Mesenchymal stem cell (in vitro differentiated cells and primary cell): Measurements from ENCODE around the gene PFKFB4.
A peak's percentile ranks its signal among the peaks of the same experiment; 100 is the strongest.

Experiments
- DNase-seq: peaks from one replicate; pipeline ENCODE4 v3.0.0-alpha.2; 2013
- H2AFZ ChIP-seq: one replicate; pipeline ENCODE4 v1.6.1; 2013; ENCODE audit warnings: low read depth, mild to moderate bottlenecking, control low read depth, inconsistent platforms, low read length, moderate library complexity
- H2AK5ac ChIP-seq: 2 replicates; pipeline ENCODE4 v1.6.1; 2013; ENCODE audit warnings: low read length, moderate library complexity, mild to moderate bottlenecking, inconsistent platforms; ENCODE audit not compliant: severe bottlenecking
- H2BK120ac ChIP-seq: one replicate; pipeline ENCODE4 v1.6.1; 2013; ENCODE audit warnings: low read depth, mild to moderate bottlenecking, inconsistent platforms, low read length, moderate library complexity
- H2BK12ac ChIP-seq, 2 experiments: one replicate each; pipeline ENCODE4 v1.6.1; 2013; ENCODE audit warnings: inconsistent platforms in 2 of 2, low read length in 2 of 2, mild to moderate bottlenecking in 2 of 2, moderate library complexity in 2 of 2, control low read depth in 1 of 2
- H2BK15ac ChIP-seq: one replicate; pipeline ENCODE4 v1.6.1; 2013; ENCODE audit warnings: mild to moderate bottlenecking, low read depth, inconsistent platforms; ENCODE audit not compliant: poor library complexity, severe bottlenecking
- H2BK5ac ChIP-seq: 2 replicates; pipeline ENCODE4 v1.6.1; 2013; ENCODE audit warnings: low read depth, mild to moderate bottlenecking, low read length, control low read depth, inconsistent platforms; ENCODE audit not compliant: poor library complexity, severe bottlenecking
- H3K14ac ChIP-seq, 2 experiments: one replicate each; pipeline ENCODE4 v1.6.1; 2013; ENCODE audit warnings: inconsistent platforms in 2 of 2, low read length in 2 of 2, control low read depth in 1 of 2, mild to moderate bottlenecking in 1 of 2, moderate library complexity in 1 of 2
- H3K18ac ChIP-seq, 2 experiments: one replicate each; pipeline ENCODE4 v1.6.1; 2013; ENCODE audit warnings: inconsistent platforms in 2 of 2, low read length in 2 of 2, control low read depth in 1 of 2, low read depth in 1 of 2, mild to moderate bottlenecking in 1 of 2
- H3K23ac ChIP-seq, 2 experiments: one replicate each; pipeline ENCODE4 v1.6.1; 2013; ENCODE audit warnings: inconsistent platforms in 2 of 2, low read length in 2 of 2, mild to moderate bottlenecking in 2 of 2, moderate library complexity in 2 of 2, control low read depth in 1 of 2
- H3K27ac ChIP-seq: 2 replicates; pipeline ENCODE4 v1.5.1; 2013; ENCODE audit warnings: mild to moderate bottlenecking, moderate library complexity, low read length, control low read depth, inconsistent platforms; ENCODE audit not compliant: poor library complexity, severe bottlenecking
- H3K27me3 ChIP-seq, 2 experiments: 2 replicates each; pipeline versions ENCODE4 v1.6.1 to v1.7.0; 2013; ENCODE audit warnings: low read length in 2 of 2, mild to moderate bottlenecking in 2 of 2, moderate library complexity in 2 of 2, control low read depth in 1 of 2, inconsistent platforms in 1 of 2; ENCODE audit not compliant: control insufficient read depth in 1 of 2, insufficient read depth in 1 of 2
- H3K36me3 ChIP-seq, 2 experiments: 2 replicates each; pipeline versions ENCODE4 v1.6.1 to v1.7.0; 2013; ENCODE audit warnings: low read length in 2 of 2, control low read depth in 1 of 2, inconsistent platforms in 1 of 2, low read depth in 1 of 2, mild to moderate bottlenecking in 1 of 2; ENCODE audit not compliant: insufficient read depth in 2 of 2, control insufficient read depth in 1 of 2
- H3K4ac ChIP-seq, 2 experiments: one replicate each; pipeline ENCODE4 v1.6.1; 2013; ENCODE audit warnings: inconsistent platforms in 2 of 2, low read length in 2 of 2, mild to moderate bottlenecking in 2 of 2, moderate library complexity in 2 of 2, control low read depth in 1 of 2, low read depth in 1 of 2
- H3K4me1 ChIP-seq: 2 replicates; pipeline ENCODE4 v1.6.1; 2013; ENCODE audit warnings: low read depth, low read length, control low read depth; ENCODE audit not compliant: control insufficient read depth, insufficient read depth
- H3K4me2 ChIP-seq: 2 replicates; pipeline ENCODE4 v1.6.1; 2013; ENCODE audit warnings: low read length, mild to moderate bottlenecking, inconsistent platforms; ENCODE audit not compliant: poor library complexity, severe bottlenecking
- H3K4me3 ChIP-seq, 2 experiments: 2 replicates each; pipeline versions ENCODE4 v1.5.1 to v1.7.0; 2013; ENCODE audit warnings: low read length in 2 of 2, mild to moderate bottlenecking in 2 of 2, control low read depth in 1 of 2, low read depth in 1 of 2; ENCODE audit not compliant: insufficient read depth in 1 of 2
- H3K79me1 ChIP-seq: replicated peaks from 2 replicates; pipeline ENCODE4 v1.6.1; 2013; ENCODE audit warnings: mild to moderate bottlenecking, control low read depth, low read length, inconsistent platforms; ENCODE audit not compliant: poor library complexity, severe bottlenecking
- H3K9ac ChIP-seq: 2 replicates; pipeline ENCODE4 v1.7.0; 2013; ENCODE audit warnings: mild to moderate bottlenecking, low read length, moderate library complexity
- H3K9me3 ChIP-seq: 2 replicates; pipeline ENCODE4 v1.7.0; 2013; ENCODE audit warnings: mild to moderate bottlenecking, low read length; ENCODE audit not compliant: control insufficient read depth
- H4K8ac ChIP-seq: one replicate; pipeline ENCODE4 v1.6.1; 2013; ENCODE audit warnings: inconsistent platforms, mild to moderate bottlenecking, low read length, moderate library complexity
- H4K91ac ChIP-seq: one replicate; pipeline ENCODE4 v1.6.1; 2013; ENCODE audit warnings: mild to moderate bottlenecking, low read length, inconsistent platforms
- WGBS: methylation state at CpG from one replicate; pipeline ENCODE4 v1.1.7; 2013; ENCODE audit warnings: mixed read lengths; 5-methylcytosine and 5-hydroxymethylcytosine counted together

Gene PFKFB4

GRCh38 chr3:48478626-48479555 is 77.7 kb downstream of the PFKFB4 start:
- Histone ChIP-seq H2BK15ac (no peak overlapping the region), H3K9ac (no peak overlapping the region), H3K4me1 (peaks cover 5% of the 10 kb centered on the region), H3K4ac (no peak overlapping the region), H3K36me3 (peaks cover 9 to 37% of the 10 kb centered on the region in 2 experiments), H3K27ac (no peak overlapping the region), H3K23ac (no peak overlapping the region), H2AK5ac (no peak overlapping the region), H4K91ac (no peak overlapping the region), H3K79me1 (peaks cover 4% of the 10 kb centered on the region), H2BK120ac (no peak overlapping the region), H3K4me3 (no peak overlapping the region), H3K4me2 (no peak overlapping the region), H2BK12ac (no peak overlapping the region), H2AFZ (no peak overlapping the region), H3K9me3 (no peaks in the 10 kb centered on the region), H3K27me3 (no peaks in the 10 kb centered on the region), H4K8ac (no peak overlapping the region), H2BK5ac (no peak overlapping the region), H3K14ac (no peak overlapping the region), H3K18ac (no peak overlapping the region)
- no peak for DNase-seq
- 90% methylated on average over 19 of the region's 19 CpGs for WGBS

GRCh38 chr3:48477959-48478520 is 78.6 kb downstream of the PFKFB4 start:
- H3K79me1 ChIP-seq = peaks cover 4% of the 10 kb centered on the region
- H3K27ac ChIP-seq = no peak overlapping the region
- no peak overlapping the region for H2BK120ac ChIP-seq
- peaks cover 9 to 37% of the 10 kb centered on the region in 2 experiments for H3K36me3 ChIP-seq
- no peak overlapping the region for H3K14ac ChIP-seq
- no peak overlapping the region for H4K8ac ChIP-seq
- H3K4me1 ChIP-seq = peaks cover 10% of the 10 kb centered on the region
- no peak overlapping the region for H2BK5ac ChIP-seq
- H3K9me3 ChIP-seq = no peaks in the 10 kb centered on the region
- no peak for DNase-seq
- H3K18ac ChIP-seq = no peak overlapping the region
- H3K4me3 ChIP-seq = no peak overlapping the region
- no peak overlapping the region for H3K9ac ChIP-seq
- H2BK15ac ChIP-seq = no peak overlapping the region
- no peak overlapping the region for H4K91ac ChIP-seq
- H2AK5ac ChIP-seq = no peak overlapping the region
- H3K27me3 ChIP-seq = no peaks in the 10 kb centered on the region
- H3K23ac ChIP-seq = no peak overlapping the region
- no peak overlapping the region for H2AFZ ChIP-seq
- H3K4ac ChIP-seq = no peak overlapping the region
- H2BK12ac ChIP-seq = no peak overlapping the region
- no peak overlapping the region for H3K4me2 ChIP-seq
- WGBS = 94% methylated on average over 8 of the region's 9 CpGs

GRCh38 chr3:48476426-48477053 is 80.1 kb downstream of the PFKFB4 start:
- no peaks in the 10 kb centered on the region for H3K27me3 ChIP-seq
- H3K9me3 ChIP-seq = no peaks in the 10 kb centered on the region
- no peak overlapping the region for H3K4ac ChIP-seq
- no peak for DNase-seq
- H2BK120ac ChIP-seq = no peak overlapping the region
- H3K14ac ChIP-seq = no peak overlapping the region
- no peak overlapping the region for H2BK12ac ChIP-seq
- no peak overlapping the region for H3K27ac ChIP-seq
- no peak overlapping the region for H4K91ac ChIP-seq
- no peak overlapping the region for H3K4me3 ChIP-seq
- no peak overlapping the region for H2AFZ ChIP-seq
- peaks cover 9 to 37% of the 10 kb centered on the region in 2 experiments for H3K36me3 ChIP-seq
- no peak overlapping the region for H2BK5ac ChIP-seq
- H3K4me1 ChIP-seq = peaks cover 13% of the 10 kb centered on the region
- H3K4me2 ChIP-seq = no peak overlapping the region
- peaks cover 4% of the 10 kb centered on the region for H3K79me1 ChIP-seq
- WGBS = 94% methylated on average over 9 of the region's 9 CpGs
- H4K8ac ChIP-seq = no peak overlapping the region
- no peak overlapping the region for H3K18ac ChIP-seq
- H2BK15ac ChIP-seq = no peak overlapping the region
- peak overlapping the region in 1 of 2 experiments; percentile 10 for H3K23ac ChIP-seq
- H3K9ac ChIP-seq = no peak overlapping the region
- no peak overlapping the region for H2AK5ac ChIP-seq

- Histone ChIP-seq H3K4me1 (peaks cover 18% of the 10 kb centered on the region), H3K9ac (no peak overlapping the region), H3K23ac (no peak overlapping the region), H2BK120ac (no peak overlapping the region), H2BK12ac (peak overlapping the region in 1 of 2 experiments; percentile 42), H2AK5ac (no peak overlapping the region), H3K9me3 (no peaks in the 10 kb centered on the region), H3K27ac (no peak overlapping the region), H3K4ac (no peak overlapping the region), H3K36me3 (peaks cover 12 to 41% of the 10 kb centered on the region in 2 experiments), H3K79me1 (peaks cover 4% of the 10 kb centered on the region), H3K18ac (no peak overlapping the region), H3K4me3 (no peak overlapping the region), H3K4me2 (no peak overlapping the region), H2AFZ (no peak overlapping the region), H2BK5ac (no peak overlapping the region), H3K14ac (no peak overlapping the region), H2BK15ac (no peak overlapping the region), H4K91ac (no peak overlapping the region), H4K8ac (no peak overlapping the region), H3K27me3 (no peaks in the 10 kb centered on the region)
- DNase-seq = no peak
- 81% methylated on average over 11 of the region's 11 CpGs for WGBS
Measured at GRCh38 chr3:48475188-48475587, 81.4 kb downstream of the PFKFB4 start.
